Choroid plexus epithelial cell (primary cell): ENCODE results near the gene PDE8A.

ENCODE experiments used
- DNase-seq: peaks from one replicate; pipeline ENCODE4 v3.0.0-alpha.2; 2010; ENCODE audit warnings: low read depth
- H3K4me3 ChIP-seq: 2 replicates; pipeline ENCODE4 v1.5.1; 2011; ENCODE audit warnings: low read depth, mild to moderate bottlenecking, control low read depth, low read length, moderate library complexity
- TF ChIP-seq, protein P1 (sequence below): conservative IDR thresholded peaks from 2 replicates; pipeline ENCODE4 v1.5.1; 2011; ENCODE audit warnings: low read depth, mild to moderate bottlenecking, control low read depth, inconsistent platforms, low read length, moderate library complexity

Gene PDE8A

DNA sequence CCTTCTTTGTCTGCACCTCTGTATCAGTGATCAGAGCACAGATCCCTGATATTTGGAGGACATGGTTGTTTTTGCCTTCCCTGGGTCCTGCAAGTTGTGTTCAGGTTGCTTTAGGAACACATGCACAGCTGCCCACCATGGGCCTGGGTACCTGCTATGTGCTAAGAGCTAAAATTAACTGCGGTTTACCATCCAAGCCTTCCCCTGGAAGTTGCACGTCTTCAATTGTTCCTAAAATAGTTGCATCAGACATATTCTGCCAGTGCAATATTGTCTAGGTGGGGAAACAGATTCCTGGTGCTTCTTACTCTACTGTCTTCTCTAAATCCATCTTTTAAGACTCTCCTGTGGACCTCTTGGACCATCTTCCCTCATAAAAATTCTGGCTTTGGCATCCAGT lies 80.9 kb downstream of the PDE8A start:
- no peak for DNase-seq
- no peak overlapping the region for H3K4me3 ChIP-seq
- TF ChIP-seq, protein P1, sequence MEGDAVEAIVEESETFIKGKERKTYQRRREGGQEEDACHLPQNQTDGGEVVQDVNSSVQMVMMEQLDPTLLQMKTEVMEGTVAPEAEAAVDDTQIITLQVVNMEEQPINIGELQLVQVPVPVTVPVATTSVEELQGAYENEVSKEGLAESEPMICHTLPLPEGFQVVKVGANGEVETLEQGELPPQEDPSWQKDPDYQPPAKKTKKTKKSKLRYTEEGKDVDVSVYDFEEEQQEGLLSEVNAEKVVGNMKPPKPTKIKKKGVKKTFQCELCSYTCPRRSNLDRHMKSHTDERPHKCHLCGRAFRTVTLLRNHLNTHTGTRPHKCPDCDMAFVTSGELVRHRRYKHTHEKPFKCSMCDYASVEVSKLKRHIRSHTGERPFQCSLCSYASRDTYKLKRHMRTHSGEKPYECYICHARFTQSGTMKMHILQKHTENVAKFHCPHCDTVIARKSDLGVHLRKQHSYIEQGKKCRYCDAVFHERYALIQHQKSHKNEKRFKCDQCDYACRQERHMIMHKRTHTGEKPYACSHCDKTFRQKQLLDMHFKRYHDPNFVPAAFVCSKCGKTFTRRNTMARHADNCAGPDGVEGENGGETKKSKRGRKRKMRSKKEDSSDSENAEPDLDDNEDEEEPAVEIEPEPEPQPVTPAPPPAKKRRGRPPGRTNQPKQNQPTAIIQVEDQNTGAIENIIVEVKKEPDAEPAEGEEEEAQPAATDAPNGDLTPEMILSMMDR = no peak

DNA sequence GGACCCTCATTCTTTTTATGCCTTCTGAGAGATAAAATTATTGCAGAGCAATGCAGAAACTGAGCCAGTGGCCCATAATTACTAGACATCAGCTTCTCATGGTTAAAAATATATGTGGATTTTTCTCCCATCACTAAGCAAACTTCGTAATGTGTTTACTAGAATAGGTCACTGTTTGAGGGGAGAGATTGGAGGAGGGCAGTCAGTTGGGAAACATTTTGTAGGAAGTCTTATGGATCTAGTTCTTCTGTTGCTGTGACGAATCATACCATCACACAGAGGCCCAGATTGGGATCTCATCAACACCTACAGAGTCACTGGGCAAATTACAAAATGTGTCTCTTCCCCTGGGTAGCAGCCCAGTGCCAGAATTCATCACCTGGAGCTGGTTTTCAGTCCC lies 81.4 kb downstream of the PDE8A start:
- DNase-seq = no peak
- H3K4me3 ChIP-seq = no peak overlapping the region
- TF ChIP-seq, protein P1 = no peak

DNA sequence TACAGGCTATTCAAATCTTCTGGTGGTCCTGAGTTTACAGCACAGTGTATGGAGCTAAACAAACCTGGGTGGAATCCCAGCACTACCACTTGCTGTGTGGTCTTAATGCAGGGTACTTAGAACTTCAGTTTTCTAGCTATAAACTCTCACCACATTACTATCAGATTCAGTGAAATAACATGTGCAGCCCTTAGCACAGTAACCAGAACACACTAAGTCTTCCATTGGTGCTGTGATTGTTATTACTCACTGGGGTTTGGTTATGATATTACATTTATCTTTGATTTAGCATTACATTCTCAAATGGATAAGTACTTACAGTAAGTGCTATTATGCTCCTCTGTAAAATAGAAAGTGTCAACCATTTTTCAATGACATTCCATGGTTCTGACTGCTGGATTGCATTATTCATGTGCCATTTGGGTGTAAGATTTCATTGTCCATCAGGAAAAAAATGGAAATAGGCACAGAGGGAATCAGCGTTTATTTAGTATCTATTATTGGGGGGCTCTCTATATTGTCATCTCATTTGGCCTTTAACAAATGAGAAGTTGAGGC lies 81.9 kb downstream of the PDE8A start:
- DNase-seq = no peak
- no peak overlapping the region for H3K4me3 ChIP-seq
- TF ChIP-seq, protein P1 = no peak

DNA sequence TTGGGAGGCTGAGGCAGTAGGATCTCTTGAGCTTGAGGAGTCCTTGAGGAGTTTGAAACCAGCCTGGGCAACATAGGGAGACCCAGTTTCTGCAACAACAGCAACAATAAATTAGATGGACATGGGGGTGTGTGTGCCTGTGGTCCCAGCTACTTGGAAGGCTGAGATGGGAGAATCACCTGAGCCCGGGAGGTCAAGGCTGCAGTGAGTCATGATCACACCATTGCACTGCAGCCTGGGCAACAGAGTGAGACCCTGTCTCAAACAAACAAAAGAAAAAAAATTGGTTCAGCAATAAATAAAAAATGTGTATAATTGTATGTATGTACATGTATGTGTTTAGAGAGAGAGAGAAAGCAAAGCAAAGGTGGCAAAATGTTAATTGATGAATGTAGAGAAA lies 83.1 kb downstream of the PDE8A start:
- TF ChIP-seq, protein P1 = no peak

DNA sequence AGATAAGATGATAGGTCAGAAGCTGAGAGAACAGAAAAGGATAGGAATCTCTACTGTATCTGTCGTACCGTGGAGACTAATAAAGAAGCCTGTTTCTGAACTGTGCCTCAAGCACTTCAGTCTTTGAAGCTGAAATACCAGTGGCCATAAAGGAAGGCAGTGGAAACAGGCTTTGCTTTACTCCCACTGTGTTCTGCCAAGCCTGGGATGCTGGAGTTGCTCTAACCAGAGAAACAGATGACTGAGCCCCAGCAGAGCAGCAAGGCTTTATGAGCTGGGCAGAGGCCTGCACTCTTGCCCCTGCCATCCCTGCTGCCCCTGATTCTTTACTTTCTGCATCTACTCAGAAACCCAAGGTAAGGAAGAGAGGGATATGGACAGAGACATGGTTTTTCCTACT lies 89.4 kb downstream of the PDE8A start:
- DNase-seq = no peak
- TF ChIP-seq, protein P1 = no peak
- H3K4me3 ChIP-seq = no peak overlapping the region

More for the DNA sequence above, 83.1 kb downstream of the PDE8A start:
- no peak overlapping the region for H3K4me3 ChIP-seq
- DNase-seq = no peak

DNA sequence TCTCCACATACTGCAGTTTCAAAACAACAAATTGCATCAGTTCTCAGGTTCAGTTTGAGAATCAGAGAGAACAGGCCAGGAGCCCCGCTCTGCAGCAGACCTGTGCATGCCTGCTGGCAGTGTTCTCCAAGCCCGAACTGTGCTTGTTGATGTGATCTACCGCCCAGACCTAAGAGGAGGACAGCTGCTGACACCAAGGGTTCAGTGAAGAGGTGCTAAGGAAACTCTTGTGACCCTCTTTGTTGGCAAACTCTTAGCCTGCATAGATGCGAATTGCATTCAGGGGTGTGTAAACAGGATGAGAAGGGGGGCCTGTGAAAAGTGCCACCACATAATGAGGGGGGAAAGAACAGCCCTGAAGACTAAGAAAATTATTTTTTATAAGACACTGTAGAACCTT lies 89.8 kb downstream of the PDE8A start:
- no peak overlapping the region for H3K4me3 ChIP-seq
- no peak for DNase-seq
- TF ChIP-seq, protein P1 = no peak

DNA sequence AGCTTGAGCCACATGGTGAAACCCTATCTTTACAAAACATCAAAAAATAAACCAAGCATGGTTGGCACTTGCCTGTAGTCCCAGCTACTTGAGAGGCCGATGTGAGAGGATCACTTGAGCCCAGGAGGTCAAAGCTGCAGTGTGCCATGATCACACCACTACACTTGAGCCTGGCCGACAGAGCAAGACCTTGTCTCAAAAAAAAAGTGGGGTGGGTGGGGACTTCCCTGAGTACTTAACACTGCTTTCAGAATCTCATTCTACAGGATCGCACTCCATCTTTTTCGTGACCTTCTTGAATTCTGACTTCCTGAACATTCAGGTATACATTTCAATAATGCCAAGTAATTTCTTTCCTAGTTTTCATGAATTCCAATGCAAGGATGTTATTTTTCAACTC lies 91.3 kb downstream of the PDE8A start:
- H3K4me3 ChIP-seq = no peak overlapping the region
- no peak for DNase-seq
- TF ChIP-seq, protein P1 = no peak
